Activated naive CD4-positive, alpha-beta T cell treated with anti-CD3 and anti-CD28 coated beads for 36 hours (primary cell): Measurements from ENCODE around the gene CYTH2. TPM values are rescaled to one million over a fixed set of nuclear protein-coding genes. Genes with fewer than 3 reads are reported as not detected.

ENCODE experiments used
- CTCF ChIA-PET: fragments of 350-600 bp; sonication (Branson Sonifier 250); formaldehyde crosslinking; loops from one replicate; lab custom pipeline; 2021; ENCODE audit warnings: antibody characterized with exemption; lab: Charles Lee
- DNase-seq: peaks from one replicate; pipeline ENCODE4 v3.0.0-alpha.2; 2020
- H3K27ac Mint-ChIP-seq: one replicate; pipeline ENCODE4 v1.8.0; 2021; ENCODE audit warnings: mild to moderate bottlenecking, mixed read lengths
- H3K27me3 Mint-ChIP-seq: one replicate; pipeline ENCODE4 v1.8.0; 2021; ENCODE audit warnings: low read depth, mixed read lengths
- H3K36me3 Mint-ChIP-seq: one replicate; pipeline ENCODE4 v1.8.0; 2021; ENCODE audit warnings: low read depth, mixed read lengths
- H3K4me1 Mint-ChIP-seq: one replicate; pipeline ENCODE4 v1.8.0; 2021; ENCODE audit warnings: low read depth, mixed read lengths
- H3K4me3 Mint-ChIP-seq: one replicate; pipeline ENCODE4 v1.8.0; 2021; ENCODE audit warnings: mild to moderate bottlenecking, moderate library complexity, mixed read lengths
- H3K9me3 Mint-ChIP-seq: one replicate; pipeline ENCODE4 v1.8.0; 2021; ENCODE audit warnings: mixed read lengths
- intact Hi-C: fragments of 100-400 bp; cut with micrococcal nuclease; formaldehyde crosslinking; loops from one replicate; pipeline ENCODE4 v1.15.1; 2023
- total RNA-seq, 2 experiments: library from RNA; stranded (reverse); gene quantifications; one replicate each; pipeline ENCODE4 v1.2.3, GENCODE V29; 2021

Gene CYTH2
- total RNA-seq, 2 experiments from 2014 or later: 36.7 to 38.0 TPM

DNA sequence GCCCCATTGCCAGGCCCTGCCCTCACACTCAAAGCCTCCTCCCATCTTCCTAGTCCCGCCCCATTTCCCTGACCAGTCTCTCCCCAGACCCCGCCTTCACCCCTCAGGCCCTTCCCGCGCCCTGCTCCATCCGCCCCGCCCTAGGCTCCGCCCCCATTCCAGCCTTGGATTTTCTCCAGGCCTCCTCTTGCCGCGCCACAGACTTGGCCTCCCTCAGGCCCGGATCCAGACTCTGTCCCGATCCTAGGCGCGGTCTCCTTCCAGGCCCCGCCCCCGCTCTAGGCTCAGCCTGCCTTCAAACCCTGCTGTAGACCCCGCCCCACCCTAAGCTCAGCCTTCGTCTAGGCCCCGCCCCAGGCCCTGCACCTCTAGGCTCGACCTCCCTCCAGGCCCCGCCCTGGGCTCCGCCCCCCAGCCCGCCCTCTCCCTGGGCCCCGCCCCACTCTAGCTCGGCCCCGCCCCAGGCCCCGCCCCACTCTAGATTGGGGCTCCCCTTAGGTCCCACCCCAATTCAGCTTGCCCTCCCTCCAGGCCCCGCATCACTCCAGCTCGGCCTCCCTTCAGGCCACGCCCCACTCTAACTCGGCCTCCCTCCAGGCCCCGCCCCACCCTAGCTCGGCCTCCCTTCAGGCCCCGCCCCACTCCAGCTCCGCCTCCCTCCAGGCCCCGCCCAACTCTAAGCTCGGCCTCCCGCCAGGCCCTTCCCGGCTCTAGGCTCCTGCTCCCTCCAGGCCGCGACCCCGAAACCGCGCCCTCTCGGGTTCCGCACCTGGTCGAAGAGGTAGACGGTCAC is 24.0 kb downstream of the CYTH2 start:
- H3K27ac Mint-ChIP-seq: no peak overlapping the region
- CTCF ChIA-PET: interaction anchor here (1.2 to 2.0 kb wide), 4 partner anchors 13 to 116 kb away, joined by 4 to 9 read pairs (median 6); no protein-coding TSS in a partner anchor

DNA sequence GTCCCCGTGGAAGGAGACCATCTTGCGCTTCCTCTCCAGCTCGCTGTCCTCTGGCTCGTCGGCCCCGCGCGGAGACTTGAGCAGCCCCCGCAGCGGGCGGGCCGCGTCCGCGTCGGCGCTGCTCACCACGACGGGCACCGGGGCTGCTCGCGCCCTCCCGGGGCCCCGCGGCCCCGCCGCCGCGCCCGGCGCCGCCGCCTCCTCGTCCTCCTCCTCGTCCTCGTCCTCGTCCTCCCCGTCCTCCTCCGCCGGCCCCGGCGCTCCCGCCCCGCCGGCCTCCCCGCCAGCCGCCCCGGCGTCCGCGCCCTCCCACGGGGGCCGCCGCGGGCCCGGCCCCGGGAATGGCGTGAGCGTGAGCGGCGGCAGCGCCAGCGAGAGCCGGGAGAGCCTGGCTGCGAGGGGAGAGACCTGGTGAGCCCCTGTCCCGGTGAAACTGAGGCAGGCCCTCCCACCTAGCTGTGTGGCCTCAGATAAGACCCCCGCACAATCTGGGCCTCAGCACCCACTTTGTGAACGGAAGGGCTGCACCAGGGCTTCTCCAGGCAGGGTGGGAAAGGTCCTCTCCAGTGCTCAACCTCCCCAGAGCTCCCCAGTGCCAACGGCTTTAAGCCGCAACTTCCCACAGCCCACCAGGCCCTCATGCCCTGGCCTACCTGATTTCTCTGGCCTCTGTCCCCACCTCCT is 24.7 kb downstream of the CYTH2 start:
- Mint-ChIP-seq H3K4me3 (peak overlapping the region; percentile 64), H3K27me3 (peaks cover 38% of the 10 kb centered on the region), H3K4me1 (peaks cover 33% of the 10 kb centered on the region), H3K27ac (no peak overlapping the region), H3K36me3 (no peaks in the 10 kb centered on the region), H3K9me3 (no peaks in the 10 kb centered on the region)
- CTCF ChIA-PET: interaction anchor here (1.2 to 2.0 kb wide), 4 partner anchors 12 to 115 kb away, joined by 4 to 9 read pairs (median 6); no protein-coding TSS in a partner anchor
- intact Hi-C loops: loop anchor here (1.0 to 5.0 kb wide), 6 partner anchors 8 to 173 kb away; partner anchors contain the start of genes CYTH2 and TMEM143
- DNase-seq: no peak

More for the DNA sequence above, 24.0 kb downstream of the CYTH2 start:
- Mint-ChIP-seq H3K36me3 (no peaks in the 10 kb centered on the region), H3K4me1 (peaks cover 31% of the 10 kb centered on the region), H3K9me3 (no peaks in the 10 kb centered on the region), H3K4me3 (peak overlapping the region; percentile 62), H3K27me3 (peaks cover 38% of the 10 kb centered on the region)
- DNase-seq: peak; percentile 86
- intact Hi-C loops: loop anchor here (1.0 to 5.0 kb wide), 6 partner anchors 9 to 172 kb away; partner anchors contain the start of genes CYTH2 and TMEM143

- Mint-ChIP-seq H3K9me3 (no peaks in the 10 kb centered on the region), H3K4me3 (no peak overlapping the region), H3K36me3 (no peaks in the 10 kb centered on the region), H3K27ac (no peak overlapping the region), H3K4me1 (peaks cover 34% of the 10 kb centered on the region), H3K27me3 (peaks cover 33% of the 10 kb centered on the region)
- intact Hi-C loops: no loop called here
- CTCF ChIA-PET: interaction anchor here (1.1 kb wide), 1 partner anchor 93 kb away, joined by 4 read pairs; no protein-coding TSS in a partner anchor
- no peak for DNase-seq
These were observed 26.2 kb downstream of the CYTH2 start for GRCh38 chr19:48495396-48495795.

- peaks cover 24% of the 10 kb centered on the region for H3K27me3 Mint-ChIP-seq
- no peaks in the 10 kb centered on the region for H3K36me3 Mint-ChIP-seq
- H3K9me3 Mint-ChIP-seq: no peaks in the 10 kb centered on the region
- intact Hi-C loops: no loop called here
- peaks cover 30% of the 10 kb centered on the region for H3K4me1 Mint-ChIP-seq
- CTCF ChIA-PET: interaction anchor here (1.2 kb wide), 1 partner anchor 17 kb away, joined by 4 read pairs; no protein-coding TSS in a partner anchor
- no peak for DNase-seq
- no peak overlapping the region for H3K27ac Mint-ChIP-seq
- no peak overlapping the region for H3K4me3 Mint-ChIP-seq
These were observed 28.0 kb downstream of the CYTH2 start for GRCh38 chr19:48496959-48497727.

DNA sequence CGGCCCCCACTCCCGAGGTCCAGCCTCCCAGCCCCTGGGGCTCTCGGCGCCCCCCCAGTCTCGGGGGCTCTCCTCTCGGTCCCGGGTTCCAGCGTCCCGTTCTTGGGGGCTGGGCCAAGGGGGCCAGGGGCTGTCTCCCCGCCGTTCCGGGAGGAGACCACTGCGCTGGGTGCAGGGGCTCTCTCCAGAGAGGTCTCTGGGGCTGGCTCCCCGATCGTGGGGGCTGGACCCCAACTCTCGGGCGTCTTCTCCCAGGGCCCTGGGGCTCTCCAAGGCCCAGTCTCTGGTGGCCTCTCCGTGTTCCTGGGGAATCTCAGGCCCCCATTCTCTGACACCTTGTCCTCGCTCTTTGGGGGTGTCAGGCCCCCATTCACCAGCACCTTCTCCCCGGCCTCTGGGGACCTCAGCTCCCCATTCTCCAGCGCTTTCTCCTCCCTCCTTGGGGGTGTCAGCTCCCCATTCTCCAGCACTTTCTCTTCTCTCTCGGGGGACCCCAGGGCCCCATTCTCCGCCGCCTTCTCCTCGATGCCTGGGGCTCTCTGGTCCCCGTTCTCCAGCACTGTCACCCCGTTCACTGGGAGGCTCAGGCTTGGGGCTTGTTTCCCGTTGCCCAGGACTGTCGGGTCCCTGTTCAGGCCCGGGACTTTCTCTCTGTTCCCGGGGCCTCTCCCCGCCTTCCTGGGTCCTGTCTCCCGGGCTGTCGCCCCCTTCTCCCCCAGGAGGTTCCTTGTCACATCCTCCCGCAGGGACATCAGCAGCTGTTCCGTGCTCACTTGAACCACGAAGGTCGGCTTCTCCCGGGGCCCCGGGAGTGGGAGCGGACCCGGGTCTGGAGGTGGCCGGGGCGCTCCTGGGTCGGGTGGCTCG is 28.8 kb downstream of the CYTH2 start:
- no peaks in the 10 kb centered on the region for H3K9me3 Mint-ChIP-seq
- H3K36me3 Mint-ChIP-seq: no peaks in the 10 kb centered on the region
- intact Hi-C loops: no loop called here
- no peak overlapping the region for H3K4me3 Mint-ChIP-seq
- CTCF ChIA-PET: no interaction called here
- DNase-seq: no peak
- peaks cover 20% of the 10 kb centered on the region for H3K27me3 Mint-ChIP-seq
- peaks cover 24% of the 10 kb centered on the region for H3K4me1 Mint-ChIP-seq
- H3K27ac Mint-ChIP-seq: no peak overlapping the region

DNA sequence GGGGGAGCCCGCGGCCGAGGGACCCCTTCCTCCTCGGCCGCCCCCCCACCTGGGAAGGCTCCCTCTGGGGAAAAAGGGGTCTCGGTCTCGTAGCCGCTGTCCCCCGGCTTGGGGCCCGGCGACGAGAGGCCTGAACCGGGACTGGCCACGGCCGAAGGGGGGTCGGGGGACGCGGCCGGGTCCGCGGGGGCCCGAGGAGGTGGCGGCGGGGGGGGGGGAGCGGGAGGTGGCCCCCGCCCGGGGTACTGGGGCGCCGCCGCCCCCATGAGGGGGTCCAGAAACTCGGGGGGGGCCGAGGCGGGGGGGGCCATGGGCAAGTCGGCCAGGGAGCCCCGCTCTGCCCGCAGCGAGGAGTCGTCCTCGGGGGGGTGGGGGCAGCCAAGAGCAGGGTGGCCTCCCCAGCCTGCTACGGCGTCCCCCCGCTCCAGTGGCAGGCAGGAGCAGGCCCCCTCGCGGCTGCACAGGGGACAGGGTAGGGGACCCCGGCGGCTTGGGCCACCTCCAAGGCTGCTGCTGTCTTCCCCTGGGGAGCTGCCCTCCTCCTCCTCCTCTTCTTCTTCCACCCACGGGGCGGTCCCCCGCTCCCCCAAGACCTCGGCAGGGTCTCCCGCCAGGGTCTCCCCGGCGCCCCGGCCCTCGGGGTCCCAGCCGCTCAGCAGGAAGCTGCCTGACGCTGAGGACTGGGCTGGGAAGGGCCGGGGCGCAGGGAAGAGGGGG is 29.6 kb downstream of the CYTH2 start:
- Mint-ChIP-seq H3K9me3 (no peaks in the 10 kb centered on the region), H3K36me3 (no peaks in the 10 kb centered on the region), H3K27me3 (peaks cover 20% of the 10 kb centered on the region), H3K4me1 (peaks cover 24% of the 10 kb centered on the region), H3K27ac (no peak overlapping the region), H3K4me3 (no peak overlapping the region)
- DNase-seq: no peak
- intact Hi-C loops: no loop called here
- CTCF ChIA-PET: no interaction called here

GRCh38 chr19:48499316-48500090 is 30.3 kb downstream of the CYTH2 start:
- H3K9me3 Mint-ChIP-seq: no peaks in the 10 kb centered on the region
- intact Hi-C loops: no loop called here
- DNase-seq: no peak

GRCh38 chr19:48500830-48501493 is 31.8 kb downstream of the CYTH2 start:
- Mint-ChIP-seq H3K4me3 (peak overlapping the region; percentile 74), H3K4me1 (peaks cover 22% of the 10 kb centered on the region), H3K27me3 (peaks cover 7% of the 10 kb centered on the region), H3K27ac (peak overlapping the region; percentile 80), H3K9me3 (no peaks in the 10 kb centered on the region), H3K36me3 (no peaks in the 10 kb centered on the region)
- intact Hi-C loops: no loop called here
- no peak for DNase-seq
- CTCF ChIA-PET: interaction anchor here (0.7 to 1.7 kb wide), 3 partner anchors 11 to 86 kb away, joined by 3 to 10 read pairs (median 3); no protein-coding TSS in a partner anchor

More at GRCh38 chr19:48499316-48500090, 30.3 kb downstream of the CYTH2 start:
- Mint-ChIP-seq H3K27me3 (peaks cover 16% of the 10 kb centered on the region), H3K36me3 (no peaks in the 10 kb centered on the region), H3K27ac (no peak overlapping the region), H3K4me1 (peaks cover 22% of the 10 kb centered on the region), H3K4me3 (no peak overlapping the region)
- CTCF ChIA-PET: no interaction called here

GRCh38 chr19:48501494-48502349 is 32.6 kb downstream of the CYTH2 start:
- CTCF ChIA-PET: interaction anchor here (0.5 to 1.7 kb wide), 4 partner anchors 12 to 121 kb away, joined by 3 to 10 read pairs (median 4); no protein-coding TSS in a partner anchor
- Mint-ChIP-seq H3K27me3 (peaks cover 7% of the 10 kb centered on the region), H3K4me1 (peaks cover 22% of the 10 kb centered on the region), H3K4me3 (peak overlapping the region; percentile 74), H3K27ac (peak overlapping the region; percentile 80), H3K36me3 (no peaks in the 10 kb centered on the region), H3K9me3 (no peaks in the 10 kb centered on the region)
- intact Hi-C loops: loop anchor here (1.0 kb wide), 1 partner anchor 8 kb away; no protein-coding TSS in a partner anchor
- DNase-seq: peak; percentile 82
